HepG2 (cell line): Measurements from ENCODE around the gene THRB. TPM values are rescaled to one million over a fixed set of nuclear protein-coding genes. Genes with fewer than 3 reads are reported as not detected.

Experiments
- KAT2B ChIP-seq: fragments of 150-350 bp; IDR thresholded peaks from 2 replicates; pipeline ENCODE4 v1.6.1; 2014; ENCODE audit warnings: low read depth, low read length, borderline replicate concordance
- ZNF619 ChIP-seq: sonication (generic); formaldehyde crosslinking; IDR thresholded peaks from 2 replicates; pipeline ENCODE4 v1.4.0; 2020; ENCODE audit warnings: mild to moderate bottlenecking, missing genetic modification reagents
- ZNF644 ChIP-seq: IDR thresholded peaks from 2 replicates; pipeline ENCODE4 v1.6.1; 2016; ENCODE audit warnings: low read depth
- polyA plus RNA-seq, 8 experiments: library from polyadenylated mRNA; depleted of rRNA in 3 of 8; stranded (reverse) in 7 of 8; unstranded in 1 of 8; fragments of >200 nt; fragmentation: Illumina TruSeq in 4 of 8; extraction: Trizol in 4 of 8; gene quantifications; 2 replicates each; pipeline versions ENCODE4 v1.2.1 to v1.2.3, GENCODE V29; 2011 to 2016; ENCODE audit warnings: low read depth in 4 of 8, missing spikeins in 1 of 8, mixed read lengths in 1 of 8; ENCODE audit not compliant: insufficient read depth in 1 of 8
- total RNA-seq, 5 experiments: library from RNA; depleted of rRNA; stranded (reverse); fragments of >200 nt; fragmentation: Illumina TruSeq; extraction: Trizol; gene quantifications; 2 replicates each; pipeline ENCODE4 v1.2.3, GENCODE V29; 2016; ENCODE audit warnings: low read depth in 1 of 5
- TF ChIP-seq, protein P1 (sequence below): IDR thresholded peaks from 2 replicates; pipeline ENCODE4 v1.6.1; 2016; ENCODE audit warnings: low read depth
- TF ChIP-seq, protein P2 (sequence below): sonication (generic); formaldehyde crosslinking; IDR thresholded peaks from 2 replicates; pipeline ENCODE4 v1.5.1; 2020; ENCODE audit warnings: mild to moderate bottlenecking, missing genetic modification reagents, borderline replicate concordance
- TF ChIP-seq, protein P3 (sequence below): sonication (generic); formaldehyde crosslinking; conservative IDR thresholded peaks from 2 replicates; pipeline ENCODE4 v1.8.0; 2022; ENCODE audit warnings: missing genetic modification reagents
- TF ChIP-seq, protein P4 (sequence below), 2 experiments: fragments of 450-650 bp in 1 of 2; sonication (generic) in 1 of 2; formaldehyde crosslinking in 1 of 2; IDR thresholded peaks; 2 replicates each; pipeline versions ENCODE4 v1.6.1 to v1.8.0; 2016 to 2022; ENCODE audit warnings: antibody characterized with exemption in 1 of 2, mild to moderate bottlenecking in 1 of 2, missing genetic modification reagents in 1 of 2
- TF ChIP-seq, protein P5 (sequence below): IDR thresholded peaks from 2 replicates; pipeline ENCODE4 v1.6.1; 2016; ENCODE audit warnings: control low read depth

THRB gene
- total and polyA plus RNA-seq, 2 of the 13 experiments (the other 11 are each of a cell fraction or from before 2014, with no cell fraction given): 4.7 to 22.7 TPM

DNA sequence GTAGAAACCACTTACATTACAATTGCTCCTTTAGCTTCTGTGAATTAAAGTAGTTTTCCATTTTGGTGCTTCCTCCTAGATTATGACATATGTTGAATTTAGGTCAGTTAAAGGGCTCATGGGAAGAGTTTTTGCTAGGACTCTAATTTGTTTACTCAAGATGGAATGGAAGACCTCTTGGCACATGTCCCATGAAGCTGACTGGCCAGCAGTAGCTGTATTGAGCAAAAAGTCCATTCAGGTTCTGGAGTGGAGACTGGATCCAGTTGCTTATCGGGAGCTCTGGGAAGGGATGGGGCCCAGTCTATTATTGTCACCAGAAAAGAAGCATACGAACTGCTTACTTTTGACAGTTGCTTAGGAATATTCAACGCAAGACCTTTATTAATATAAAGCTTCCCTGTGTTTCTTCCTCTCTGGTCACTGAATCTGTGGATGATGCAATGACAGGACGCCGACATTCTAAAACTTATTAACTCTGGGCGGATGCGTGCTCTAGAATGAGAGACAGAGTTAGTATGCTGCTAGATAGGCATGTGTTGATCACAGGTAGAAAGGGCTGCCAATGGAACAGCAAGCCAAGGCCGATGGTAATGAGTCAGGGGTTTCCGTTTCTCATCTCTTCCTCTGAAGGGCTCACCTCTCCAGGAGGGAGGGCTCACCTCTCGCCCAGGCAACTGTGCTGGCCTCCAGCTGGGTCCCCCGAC lies 393.8 kb downstream of the THRB start (continued):
- TF ChIP-seq, protein P1, sequence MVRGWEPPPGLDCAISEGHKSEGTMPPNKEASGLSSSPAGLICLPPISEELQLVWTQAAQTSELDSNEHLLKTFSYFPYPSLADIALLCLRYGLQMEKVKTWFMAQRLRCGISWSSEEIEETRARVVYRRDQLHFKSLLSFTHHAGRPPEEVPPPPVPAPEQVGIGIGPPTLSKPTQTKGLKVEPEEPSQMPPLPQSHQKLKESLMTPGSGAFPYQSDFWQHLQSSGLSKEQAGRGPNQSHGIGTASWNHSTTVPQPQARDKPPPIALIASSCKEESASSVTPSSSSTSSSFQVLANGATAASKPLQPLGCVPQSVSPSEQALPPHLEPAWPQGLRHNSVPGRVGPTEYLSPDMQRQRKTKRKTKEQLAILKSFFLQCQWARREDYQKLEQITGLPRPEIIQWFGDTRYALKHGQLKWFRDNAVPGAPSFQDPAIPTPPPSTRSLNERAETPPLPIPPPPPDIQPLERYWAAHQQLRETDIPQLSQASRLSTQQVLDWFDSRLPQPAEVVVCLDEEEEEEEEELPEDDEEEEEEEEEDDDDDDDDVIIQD: no peak
- no peak for TF ChIP-seq ZNF619
- TF ChIP-seq, protein P2, sequence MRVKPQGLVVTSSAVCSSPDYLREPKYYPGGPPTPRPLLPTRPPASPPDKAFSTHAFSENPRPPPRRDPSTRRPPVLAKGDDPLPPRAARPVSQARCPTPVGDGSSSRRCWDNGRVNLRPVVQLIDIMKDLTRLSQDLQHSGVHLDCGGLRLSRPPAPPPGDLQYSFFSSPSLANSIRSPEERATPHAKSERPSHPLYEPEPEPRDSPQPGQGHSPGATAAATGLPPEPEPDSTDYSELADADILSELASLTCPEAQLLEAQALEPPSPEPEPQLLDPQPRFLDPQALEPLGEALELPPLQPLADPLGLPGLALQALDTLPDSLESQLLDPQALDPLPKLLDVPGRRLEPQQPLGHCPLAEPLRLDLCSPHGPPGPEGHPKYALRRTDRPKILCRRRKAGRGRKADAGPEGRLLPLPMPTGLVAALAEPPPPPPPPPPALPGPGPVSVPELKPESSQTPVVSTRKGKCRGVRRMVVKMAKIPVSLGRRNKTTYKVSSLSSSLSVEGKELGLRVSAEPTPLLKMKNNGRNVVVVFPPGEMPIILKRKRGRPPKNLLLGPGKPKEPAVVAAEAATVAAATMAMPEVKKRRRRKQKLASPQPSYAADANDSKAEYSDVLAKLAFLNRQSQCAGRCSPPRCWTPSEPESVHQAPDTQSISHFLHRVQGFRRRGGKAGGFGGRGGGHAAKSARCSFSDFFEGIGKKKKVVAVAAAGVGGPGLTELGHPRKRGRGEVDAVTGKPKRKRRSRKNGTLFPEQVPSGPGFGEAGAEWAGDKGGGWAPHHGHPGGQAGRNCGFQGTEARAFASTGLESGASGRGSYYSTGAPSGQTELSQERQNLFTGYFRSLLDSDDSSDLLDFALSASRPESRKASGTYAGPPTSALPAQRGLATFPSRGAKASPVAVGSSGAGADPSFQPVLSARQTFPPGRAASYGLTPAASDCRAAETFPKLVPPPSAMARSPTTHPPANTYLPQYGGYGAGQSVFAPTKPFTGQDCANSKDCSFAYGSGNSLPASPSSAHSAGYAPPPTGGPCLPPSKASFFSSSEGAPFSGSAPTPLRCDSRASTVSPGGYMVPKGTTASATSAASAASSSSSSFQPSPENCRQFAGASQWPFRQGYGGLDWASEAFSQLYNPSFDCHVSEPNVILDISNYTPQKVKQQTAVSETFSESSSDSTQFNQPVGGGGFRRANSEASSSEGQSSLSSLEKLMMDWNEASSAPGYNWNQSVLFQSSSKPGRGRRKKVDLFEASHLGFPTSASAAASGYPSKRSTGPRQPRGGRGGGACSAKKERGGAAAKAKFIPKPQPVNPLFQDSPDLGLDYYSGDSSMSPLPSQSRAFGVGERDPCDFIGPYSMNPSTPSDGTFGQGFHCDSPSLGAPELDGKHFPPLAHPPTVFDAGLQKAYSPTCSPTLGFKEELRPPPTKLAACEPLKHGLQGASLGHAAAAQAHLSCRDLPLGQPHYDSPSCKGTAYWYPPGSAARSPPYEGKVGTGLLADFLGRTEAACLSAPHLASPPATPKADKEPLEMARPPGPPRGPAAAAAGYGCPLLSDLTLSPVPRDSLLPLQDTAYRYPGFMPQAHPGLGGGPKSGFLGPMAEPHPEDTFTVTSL (CRISPR knock-in tag): no peak
- TF ChIP-seq, protein P3, sequence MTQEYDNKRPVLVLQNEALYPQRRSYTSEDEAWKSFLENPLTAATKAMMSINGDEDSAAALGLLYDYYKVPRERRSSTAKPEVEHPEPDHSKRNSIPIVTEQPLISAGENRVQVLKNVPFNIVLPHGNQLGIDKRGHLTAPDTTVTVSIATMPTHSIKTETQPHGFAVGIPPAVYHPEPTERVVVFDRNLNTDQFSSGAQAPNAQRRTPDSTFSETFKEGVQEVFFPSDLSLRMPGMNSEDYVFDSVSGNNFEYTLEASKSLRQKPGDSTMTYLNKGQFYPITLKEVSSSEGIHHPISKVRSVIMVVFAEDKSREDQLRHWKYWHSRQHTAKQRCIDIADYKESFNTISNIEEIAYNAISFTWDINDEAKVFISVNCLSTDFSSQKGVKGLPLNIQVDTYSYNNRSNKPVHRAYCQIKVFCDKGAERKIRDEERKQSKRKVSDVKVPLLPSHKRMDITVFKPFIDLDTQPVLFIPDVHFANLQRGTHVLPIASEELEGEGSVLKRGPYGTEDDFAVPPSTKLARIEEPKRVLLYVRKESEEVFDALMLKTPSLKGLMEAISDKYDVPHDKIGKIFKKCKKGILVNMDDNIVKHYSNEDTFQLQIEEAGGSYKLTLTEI: no peak
- no peak for TF ChIP-seq KAT2B
- TF ChIP-seq, protein P4, sequence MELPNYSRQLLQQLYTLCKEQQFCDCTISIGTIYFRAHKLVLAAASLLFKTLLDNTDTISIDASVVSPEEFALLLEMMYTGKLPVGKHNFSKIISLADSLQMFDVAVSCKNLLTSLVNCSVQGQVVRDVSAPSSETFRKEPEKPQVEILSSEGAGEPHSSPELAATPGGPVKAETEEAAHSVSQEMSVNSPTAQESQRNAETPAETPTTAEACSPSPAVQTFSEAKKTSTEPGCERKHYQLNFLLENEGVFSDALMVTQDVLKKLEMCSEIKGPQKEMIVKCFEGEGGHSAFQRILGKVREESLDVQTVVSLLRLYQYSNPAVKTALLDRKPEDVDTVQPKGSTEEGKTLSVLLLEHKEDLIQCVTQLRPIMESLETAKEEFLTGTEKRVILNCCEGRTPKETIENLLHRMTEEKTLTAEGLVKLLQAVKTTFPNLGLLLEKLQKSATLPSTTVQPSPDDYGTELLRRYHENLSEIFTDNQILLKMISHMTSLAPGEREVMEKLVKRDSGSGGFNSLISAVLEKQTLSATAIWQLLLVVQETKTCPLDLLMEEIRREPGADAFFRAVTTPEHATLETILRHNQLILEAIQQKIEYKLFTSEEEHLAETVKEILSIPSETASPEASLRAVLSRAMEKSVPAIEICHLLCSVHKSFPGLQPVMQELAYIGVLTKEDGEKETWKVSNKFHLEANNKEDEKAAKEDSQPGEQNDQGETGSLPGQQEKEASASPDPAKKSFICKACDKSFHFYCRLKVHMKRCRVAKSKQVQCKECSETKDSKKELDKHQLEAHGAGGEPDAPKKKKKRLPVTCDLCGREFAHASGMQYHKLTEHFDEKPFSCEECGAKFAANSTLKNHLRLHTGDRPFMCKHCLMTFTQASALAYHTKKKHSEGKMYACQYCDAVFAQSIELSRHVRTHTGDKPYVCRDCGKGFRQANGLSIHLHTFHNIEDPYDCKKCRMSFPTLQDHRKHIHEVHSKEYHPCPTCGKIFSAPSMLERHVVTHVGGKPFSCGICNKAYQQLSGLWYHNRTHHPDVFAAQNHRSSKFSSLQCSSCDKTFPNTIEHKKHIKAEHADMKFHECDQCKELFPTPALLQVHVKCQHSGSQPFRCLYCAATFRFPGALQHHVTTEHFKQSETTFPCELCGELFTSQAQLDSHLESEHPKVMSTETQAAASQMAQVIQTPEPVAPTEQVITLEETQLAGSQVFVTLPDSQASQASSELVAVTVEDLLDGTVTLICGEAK (IDR thresholded peaks at IDR 0.05): no peak
- TF ChIP-seq, protein P4 (CRISPR knock-in tag; IDR thresholded peaks at IDR 0.05): no peak
- TF ChIP-seq ZNF644 (CRISPR knock-in tag): peak; percentile 56; the same call in 1 of the 2 replicates
- TF ChIP-seq, protein P5, sequence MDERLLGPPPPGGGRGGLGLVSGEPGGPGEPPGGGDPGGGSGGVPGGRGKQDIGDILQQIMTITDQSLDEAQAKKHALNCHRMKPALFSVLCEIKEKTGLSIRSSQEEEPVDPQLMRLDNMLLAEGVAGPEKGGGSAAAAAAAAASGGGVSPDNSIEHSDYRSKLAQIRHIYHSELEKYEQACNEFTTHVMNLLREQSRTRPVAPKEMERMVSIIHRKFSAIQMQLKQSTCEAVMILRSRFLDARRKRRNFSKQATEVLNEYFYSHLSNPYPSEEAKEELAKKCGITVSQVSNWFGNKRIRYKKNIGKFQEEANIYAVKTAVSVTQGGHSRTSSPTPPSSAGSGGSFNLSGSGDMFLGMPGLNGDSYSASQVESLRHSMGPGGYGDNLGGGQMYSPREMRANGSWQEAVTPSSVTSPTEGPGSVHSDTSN (CRISPR knock-in tag): no peak
